Measurements from ENCODE around the gene MYOD1.

MYOD1 gene

DNA sequence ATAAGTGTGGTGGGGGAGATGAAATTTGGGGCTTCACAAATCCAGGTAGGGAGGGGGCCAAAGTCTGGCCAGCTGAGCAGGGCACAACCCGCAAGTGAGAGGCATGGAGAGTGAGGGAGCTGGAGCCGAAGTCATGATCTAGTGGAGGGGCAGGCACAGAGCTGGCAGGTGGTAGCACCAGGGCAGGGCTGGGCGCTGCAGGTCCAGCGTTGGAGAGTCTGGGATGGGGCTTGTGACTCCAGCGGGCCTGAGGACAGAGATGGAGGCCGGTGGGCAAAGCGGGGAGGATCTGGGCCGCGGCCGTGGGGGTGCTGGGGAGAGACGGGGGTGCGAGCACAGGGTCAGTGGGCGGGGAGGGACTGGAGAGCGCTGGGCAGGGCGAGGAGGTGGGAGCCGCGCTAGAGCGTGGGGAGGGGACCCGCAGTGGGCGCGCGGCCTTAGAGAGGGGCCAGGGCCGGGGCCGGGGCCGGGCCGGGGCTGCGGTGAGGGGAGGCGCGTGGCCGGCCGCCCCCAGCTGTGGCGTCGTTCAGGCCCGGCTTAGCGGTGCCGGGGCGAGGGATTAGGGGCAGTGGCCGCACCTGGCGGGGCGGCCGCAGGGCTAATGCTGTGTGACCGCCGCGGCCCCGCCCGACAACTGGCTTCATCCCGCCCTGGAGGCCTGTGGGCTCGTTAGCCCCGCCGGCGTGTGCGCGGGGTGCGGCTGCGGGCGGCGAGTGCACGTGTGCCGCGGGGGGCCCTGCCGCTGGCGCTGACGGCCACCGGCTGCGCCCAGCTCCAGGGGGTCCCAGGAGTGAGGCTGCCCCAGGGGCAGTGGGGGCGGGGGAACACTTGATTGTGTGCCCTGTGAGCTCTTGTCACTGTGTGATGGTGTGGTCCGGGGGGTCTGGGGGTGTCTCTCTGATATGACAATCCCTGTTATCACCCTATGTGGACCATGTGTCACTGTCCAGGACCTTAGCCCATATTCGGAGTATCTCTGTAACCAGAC lies 23.6 kb upstream of the MYOD1 start:
- no peak for TF ChIP-seq GATA3 (IDR thresholded peaks at IDR 0.05; ENCODE audit: low read depth, low read length)
- no peak for TF ChIP-seq GATA2 (IDR thresholded peaks at IDR 0.05; ENCODE audit: low read depth, low read length)

DNA sequence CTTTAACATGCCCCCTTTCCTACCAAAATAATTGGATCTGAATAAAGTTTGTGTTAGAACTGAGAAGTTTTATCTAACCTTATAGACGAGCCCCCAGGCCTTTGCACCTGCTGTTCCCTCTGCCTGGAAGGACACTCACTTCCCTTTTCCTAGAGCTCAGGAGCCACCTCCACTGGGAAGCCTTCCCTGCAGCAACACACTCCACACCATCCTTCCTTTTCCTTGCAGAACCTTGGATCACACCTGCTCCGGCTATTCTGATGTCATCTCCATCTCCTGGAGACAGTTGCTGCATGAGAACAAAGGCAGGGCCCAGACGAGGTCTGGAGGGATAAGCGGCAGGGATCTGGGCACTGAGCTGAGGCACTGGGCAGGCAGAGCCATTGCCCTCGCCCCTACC lies 22.6 kb upstream of the MYOD1 start:
- no peak for TF ChIP-seq GATA2 (IDR thresholded peaks at IDR 0.05; ENCODE audit: low read depth, low read length)
- TF ChIP-seq GATA3 (IDR thresholded peaks at IDR 0.05; ENCODE audit: low read depth, low read length), result no peak

DNA sequence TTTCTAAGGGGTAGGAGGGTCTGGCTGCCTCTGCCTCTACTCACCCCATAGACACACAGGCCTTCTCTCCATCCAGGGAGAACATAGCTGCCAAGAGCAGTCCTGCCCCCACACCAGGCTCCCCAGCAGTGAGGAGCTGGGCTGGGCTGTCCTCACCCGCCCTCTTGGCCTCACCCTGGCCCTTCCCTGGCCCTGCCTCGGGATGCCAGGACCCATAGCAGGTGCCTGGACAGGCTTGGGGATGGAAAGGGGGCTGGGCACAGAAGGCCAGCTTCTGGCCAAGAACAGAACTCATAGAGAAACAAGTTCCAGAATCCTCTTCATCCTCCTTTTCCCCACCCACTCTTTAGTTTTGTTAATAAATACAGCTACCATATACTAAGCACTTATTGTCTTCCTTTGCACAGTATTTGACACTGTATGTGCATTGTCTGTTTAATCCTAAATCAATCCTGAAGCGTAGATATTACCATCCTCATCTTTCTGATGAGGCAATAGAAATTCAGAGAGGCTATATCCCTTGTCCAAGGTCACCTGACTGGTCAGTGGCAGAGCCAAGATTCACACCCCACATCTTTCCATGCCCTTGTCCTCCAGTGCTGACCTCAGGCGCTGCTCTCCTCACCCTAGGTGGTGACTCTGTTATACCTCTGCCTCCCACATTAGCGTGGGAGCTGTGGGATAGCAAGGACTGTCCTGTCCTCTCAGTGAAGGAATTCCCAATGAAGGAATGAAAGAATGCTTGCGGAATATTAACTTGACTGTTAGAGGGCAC lies 22.0 kb upstream of the MYOD1 start:
- TF ChIP-seq GATA3 (IDR thresholded peaks at IDR 0.05; ENCODE audit: low read depth, low read length) (no peak), GATA2 (IDR thresholded peaks at IDR 0.05; ENCODE audit: low read depth, low read length) (no peak)

DNA sequence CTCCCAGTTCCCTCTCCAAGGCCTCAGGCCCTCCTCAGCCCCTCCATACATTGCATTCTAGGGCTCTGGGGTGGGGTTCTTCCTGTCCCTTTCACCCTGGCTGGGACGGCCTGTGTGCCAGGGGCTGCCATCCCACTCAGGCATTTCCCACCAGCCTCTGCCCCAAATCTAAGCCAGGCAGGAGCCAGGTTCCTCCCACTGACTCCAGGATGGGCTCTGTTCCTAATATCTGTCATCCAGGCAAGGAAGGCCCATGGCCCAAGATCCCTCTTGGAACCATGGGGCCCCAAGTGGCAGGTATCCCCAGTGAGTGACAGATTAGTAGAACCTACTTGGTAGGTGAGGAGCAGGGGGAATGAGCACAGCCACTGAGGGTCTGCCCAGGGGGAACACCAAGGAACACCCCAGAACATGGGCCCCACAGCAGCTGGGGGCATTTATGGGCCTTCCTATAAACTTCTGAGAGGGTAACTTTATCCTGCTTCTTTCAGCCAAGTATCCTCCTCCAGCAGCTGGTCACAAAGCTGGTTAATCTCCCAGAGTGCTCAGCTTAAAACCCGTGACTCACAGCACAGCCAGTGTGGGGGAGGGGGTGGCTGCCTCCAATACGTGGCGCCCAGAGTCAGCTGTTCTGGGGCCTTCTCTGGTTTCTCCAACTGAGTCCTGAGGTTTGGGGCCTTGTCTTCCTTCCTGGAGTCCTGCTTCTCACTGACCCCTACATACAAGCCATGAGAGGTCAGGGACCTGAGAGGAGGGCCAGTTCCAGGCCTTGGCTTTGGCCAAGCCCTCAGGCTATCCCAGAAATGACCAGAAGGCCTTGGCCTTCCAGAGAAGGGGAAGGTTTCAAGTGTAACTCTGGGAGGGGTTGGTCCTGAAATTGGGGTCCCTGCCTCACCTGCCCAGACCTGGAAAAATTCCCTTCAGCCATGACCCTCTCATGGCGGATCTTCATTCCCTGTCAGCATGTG lies 19.9 kb upstream of the MYOD1 start:
- no peak for TF ChIP-seq GATA3 (IDR thresholded peaks at IDR 0.05; ENCODE audit: low read depth, low read length)
- TF ChIP-seq GATA2 (IDR thresholded peaks at IDR 0.05; ENCODE audit: low read depth, low read length), result no peak

DNA sequence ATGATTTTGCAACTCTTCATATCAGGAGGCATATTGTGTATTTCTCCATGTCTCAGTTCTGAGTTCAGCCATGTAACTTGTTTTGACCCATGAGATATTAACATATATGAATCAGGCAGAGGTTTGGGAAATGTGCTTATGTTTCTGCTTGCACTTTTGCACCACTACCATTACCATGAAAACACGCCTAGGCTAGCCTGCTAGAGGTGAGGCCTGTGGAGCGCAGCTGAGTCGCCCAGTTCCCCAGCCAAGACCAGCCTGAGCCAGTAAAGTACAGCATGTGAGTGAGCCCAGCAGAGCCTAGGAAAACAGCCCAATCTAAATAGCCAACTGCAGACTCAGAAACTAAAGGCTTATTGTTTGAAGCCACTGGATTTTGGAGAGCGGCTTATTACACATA lies 18.4 kb upstream of the MYOD1 start:
- TF ChIP-seq GATA2 (IDR thresholded peaks at IDR 0.05; ENCODE audit: low read depth, low read length), result no peak
- TF ChIP-seq GATA3 (IDR thresholded peaks at IDR 0.05; ENCODE audit: low read depth, low read length), result no peak

DNA sequence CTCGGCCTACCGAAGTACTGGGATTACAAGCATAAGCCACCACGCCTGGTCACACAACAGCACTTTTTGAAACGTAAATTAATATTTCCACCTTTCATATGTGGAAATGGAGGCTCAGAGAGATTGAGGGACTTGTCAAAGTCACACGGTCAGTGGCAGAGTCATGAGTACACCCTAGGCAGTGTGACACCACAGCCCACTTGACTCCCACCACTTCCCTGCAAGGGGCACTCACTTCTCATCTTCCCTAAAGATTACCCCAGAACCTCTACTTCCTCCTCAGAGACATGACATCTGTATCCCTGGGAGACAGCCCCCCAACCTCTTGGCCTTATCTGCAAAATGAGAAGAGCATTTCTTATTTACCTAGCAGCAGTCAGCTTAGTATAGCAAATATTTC lies 16.5 kb upstream of the MYOD1 start:
- TF ChIP-seq GATA3 (IDR thresholded peaks at IDR 0.05; ENCODE audit: low read depth, low read length), result no peak
- no peak for TF ChIP-seq GATA2 (IDR thresholded peaks at IDR 0.05; ENCODE audit: low read depth, low read length)

DNA sequence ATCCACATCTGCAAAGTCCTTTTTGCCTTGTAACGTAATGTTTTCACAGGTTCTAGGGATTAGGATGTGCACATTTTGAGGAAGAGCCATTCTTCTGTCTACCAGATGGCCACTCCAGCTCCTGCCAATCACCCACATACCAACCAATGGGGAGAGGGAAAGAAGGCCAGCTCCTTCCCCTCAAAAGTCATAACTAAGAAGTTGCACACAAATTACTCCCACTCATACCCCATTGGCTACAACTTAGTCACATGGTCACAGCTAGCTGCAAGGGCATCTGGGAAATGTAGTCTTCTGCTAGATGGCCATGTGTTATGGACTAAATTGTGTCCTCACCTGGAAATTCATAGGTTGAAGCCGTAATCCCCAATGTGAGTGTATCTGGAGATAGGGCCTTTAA lies 15.4 kb upstream of the MYOD1 start:
- no peak for TF ChIP-seq GATA3 (IDR thresholded peaks at IDR 0.05; ENCODE audit: low read depth, low read length)
- no peak for TF ChIP-seq GATA2 (IDR thresholded peaks at IDR 0.05; ENCODE audit: low read depth, low read length)

DNA sequence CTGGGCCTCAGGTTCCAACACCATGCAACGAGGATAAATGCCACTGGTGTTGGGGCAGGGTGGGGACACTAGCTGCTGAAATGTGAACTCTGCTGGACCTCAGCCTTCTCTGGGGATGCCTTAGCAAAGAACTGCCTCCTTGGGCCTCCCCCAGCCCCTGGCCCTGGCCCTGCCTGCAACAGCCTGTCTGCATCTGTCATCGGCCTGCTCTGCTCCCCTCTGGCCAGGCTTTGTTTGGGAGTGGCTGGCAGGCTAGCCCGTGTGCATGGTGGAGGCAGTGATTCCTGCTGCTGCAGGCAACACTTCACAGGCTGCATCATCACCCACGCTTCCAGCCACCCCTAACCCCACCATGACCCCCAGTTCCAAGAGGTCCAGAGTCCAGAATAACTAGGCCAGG lies 11.5 kb upstream of the MYOD1 start:
- no peak for TF ChIP-seq GATA2 (IDR thresholded peaks at IDR 0.05; ENCODE audit: low read depth, low read length)
- TF ChIP-seq GATA3 (IDR thresholded peaks at IDR 0.05; ENCODE audit: low read depth, low read length), result no peak

DNA sequence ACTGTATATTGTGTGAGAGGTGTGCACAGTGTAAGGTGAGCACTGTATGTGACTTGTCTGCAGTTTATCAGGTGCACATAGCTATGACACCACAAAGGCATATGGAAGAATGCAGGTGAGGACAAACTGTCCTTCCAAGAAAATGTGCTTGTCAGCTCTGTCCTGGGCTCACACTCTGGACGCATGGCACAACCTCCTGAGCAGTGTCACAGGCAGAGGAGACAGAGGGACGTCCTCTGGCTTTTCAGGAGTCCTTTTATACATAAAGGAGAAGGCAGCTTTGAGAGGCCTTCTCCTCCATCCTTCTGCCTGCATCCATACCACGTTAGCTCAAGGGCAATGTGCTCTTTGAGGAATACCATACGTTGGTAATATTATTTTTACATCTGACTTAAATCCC lies 7.5 kb upstream of the MYOD1 start:
- TF ChIP-seq GATA3 (IDR thresholded peaks at IDR 0.05; ENCODE audit: low read depth, low read length) (no peak), GATA2 (IDR thresholded peaks at IDR 0.05; ENCODE audit: low read depth, low read length) (no peak)

DNA sequence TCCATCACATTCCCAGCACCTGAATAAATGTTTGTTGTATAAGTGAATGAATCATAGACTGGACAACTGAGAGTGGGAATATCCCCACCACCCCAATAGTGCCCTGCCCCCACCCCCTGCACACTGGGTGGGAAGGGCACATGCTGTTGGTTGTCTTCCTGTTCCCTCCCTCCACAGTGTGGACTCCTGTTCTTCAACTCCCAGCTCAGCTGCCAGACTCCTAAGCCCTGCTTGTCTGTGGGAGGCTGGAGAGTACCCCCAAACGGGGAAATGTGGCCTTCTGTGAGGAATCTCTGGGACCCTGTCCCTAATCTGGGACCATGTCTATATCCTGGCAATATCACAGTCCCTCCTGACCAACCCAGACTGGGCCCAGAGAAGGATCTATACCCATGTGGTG lies 5.5 kb upstream of the MYOD1 start:
- TF ChIP-seq GATA2 (IDR thresholded peaks at IDR 0.05; ENCODE audit: low read depth, low read length) (no peak), GATA3 (IDR thresholded peaks at IDR 0.05; ENCODE audit: low read depth, low read length) (no peak)

DNA sequence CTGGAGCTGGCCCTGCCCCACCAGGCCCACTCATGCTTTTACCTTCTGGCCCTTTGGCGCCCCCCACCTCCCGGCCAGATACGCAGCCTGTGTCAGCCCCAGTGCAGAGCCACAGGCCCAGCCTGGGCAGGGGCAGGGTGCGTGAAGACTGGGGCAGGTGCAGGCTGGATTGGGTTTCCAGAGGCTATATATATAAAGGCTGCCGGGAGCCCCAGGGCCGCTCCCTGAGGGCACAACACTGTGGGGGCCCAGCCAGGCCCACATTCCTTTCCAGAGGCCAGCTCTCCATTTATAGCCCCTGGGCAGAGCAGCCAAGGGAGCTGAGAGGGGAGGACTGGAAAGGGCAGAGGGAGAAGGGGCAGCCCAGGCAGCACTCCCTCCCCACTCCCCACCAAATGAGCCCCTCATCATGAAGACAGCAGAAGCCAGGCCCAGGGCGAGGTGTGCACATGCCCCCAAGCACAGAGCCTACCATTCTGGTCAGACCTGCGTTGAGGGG lies 5.0 kb upstream of the MYOD1 start:
- TF ChIP-seq GATA3 (IDR thresholded peaks at IDR 0.05; ENCODE audit: low read depth, low read length), result no peak
- no peak for TF ChIP-seq GATA2 (IDR thresholded peaks at IDR 0.05; ENCODE audit: low read depth, low read length)

DNA sequence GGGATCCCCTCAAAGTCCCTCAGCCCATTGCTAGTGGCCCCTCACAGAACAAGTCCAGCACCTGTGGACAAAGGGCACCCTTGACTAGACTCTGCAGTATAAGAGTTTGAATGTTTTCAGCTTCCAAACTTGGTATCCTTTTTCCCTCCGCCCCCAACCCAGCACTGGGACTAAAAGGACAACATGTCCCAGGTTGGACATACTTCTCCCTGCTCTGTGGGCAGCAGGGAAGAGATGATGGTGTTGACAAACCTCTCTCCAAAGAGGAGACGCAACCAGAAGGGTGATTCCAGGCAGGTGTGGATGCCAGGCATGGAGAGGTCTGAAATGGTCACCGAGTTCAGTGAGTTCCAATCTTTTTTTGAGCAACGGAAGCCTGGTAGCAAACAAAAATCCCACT lies 4.5 kb upstream of the MYOD1 start:
- TF ChIP-seq GATA2 (IDR thresholded peaks at IDR 0.05; ENCODE audit: low read depth, low read length) (no peak), GATA3 (IDR thresholded peaks at IDR 0.05; ENCODE audit: low read depth, low read length) (no peak)

DNA sequence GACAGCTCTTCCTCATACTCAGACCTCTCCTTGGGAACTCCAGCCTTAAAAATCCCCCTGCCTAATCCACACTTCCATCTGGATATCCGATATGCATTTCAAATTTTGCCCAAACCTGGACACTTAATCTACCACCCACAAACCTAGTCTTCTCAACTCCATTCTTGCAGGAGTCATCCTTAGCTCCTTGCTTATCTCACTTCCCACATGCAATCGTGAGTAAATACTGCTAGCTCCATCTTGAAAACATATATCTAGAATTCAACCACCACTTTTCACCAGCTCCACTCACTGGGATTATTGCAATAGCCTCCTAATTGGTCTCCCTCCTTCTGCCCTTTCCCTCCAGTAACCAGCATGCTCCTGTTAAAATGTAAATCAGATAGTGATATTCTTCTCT lies 2.6 kb upstream of the MYOD1 start:
- TF ChIP-seq GATA2 (IDR thresholded peaks at IDR 0.05; ENCODE audit: low read depth, low read length) (no peak), GATA3 (IDR thresholded peaks at IDR 0.05; ENCODE audit: low read depth, low read length) (no peak)
